H1 (cell line): ENCODE results near the gene NDEL1. TPM values are rescaled to one million over a fixed set of nuclear protein-coding genes. Genes with fewer than 3 reads are reported as not detected.
A peak's percentile ranks its signal among the peaks of the same experiment; 100 is the strongest.

Experiments
- CTCF ChIA-PET: fragments of 300-600 bp; sonication (Branson Sonifier 250); formaldehyde crosslinking; loops from one replicate; lab custom pipeline; 2021; ENCODE audit not compliant: partially characterized antibody; lab: Charles Lee
- POLR2A ChIA-PET: fragments of 300-600 bp; sonication (Branson Sonifier 250); formaldehyde crosslinking; loops from one replicate; lab custom pipeline; 2021; ENCODE audit warnings: inconsistent platforms; ENCODE audit not compliant: partially characterized antibody; lab: Charles Lee
- DNase-seq, 2 experiments: peaks; one replicate each; pipeline versions ENCODE4 v3.0.0 to v3.0.0-alpha.2; 2010 to 2022; ENCODE audit warnings: low spot score in 2 of 2, low read depth in 1 of 2, mixed read lengths in 1 of 2
- FAIRE-seq: peaks from 2 replicates; lab custom pipeline; 2011; peaks lifted over from hg19 to GRCh38; lab: Jason Lieb, UNC
- H2AFZ ChIP-seq: 2 replicates; pipeline ENCODE4 v1.8.1; 2012; ENCODE audit warnings: low read length, inconsistent platforms
- H2AK5ac ChIP-seq: 2 replicates; pipeline ENCODE4 v1.6.1; 2013; ENCODE audit warnings: low read depth, low read length
- H2BK120ac ChIP-seq: replicated peaks from 2 replicates; pipeline ENCODE3; 2013; ENCODE audit warnings: low read depth, low read length, inconsistent platforms
- H2BK12ac ChIP-seq: 2 replicates; pipeline ENCODE4 v1.6.1; 2013; ENCODE audit warnings: low read depth, low read length
- H2BK15ac ChIP-seq: 2 replicates; pipeline ENCODE4 v1.6.1; 2013; ENCODE audit warnings: low read length
- H2BK20ac ChIP-seq: 2 replicates; pipeline ENCODE4 v1.6.1; 2013; ENCODE audit warnings: low read length
- H2BK5ac ChIP-seq: 2 replicates; pipeline ENCODE4 v1.6.1; 2013; ENCODE audit warnings: low read depth, low read length
- H3K14ac ChIP-seq: 2 replicates; pipeline ENCODE4 v1.6.1; 2013; ENCODE audit warnings: inconsistent platforms; ENCODE audit not compliant: insufficient read length
- H3K18ac ChIP-seq: 2 replicates; pipeline ENCODE4 v1.6.1; 2013; ENCODE audit warnings: low read length; ENCODE audit errors: extremely low read depth
- H3K23ac ChIP-seq: 2 replicates; pipeline ENCODE4 v1.6.1; 2013; ENCODE audit warnings: inconsistent platforms; ENCODE audit not compliant: insufficient read length
- H3K23me2 ChIP-seq: 2 replicates; pipeline ENCODE4 v1.6.1; 2013; ENCODE audit warnings: low read depth, low read length
- H3K27ac ChIP-seq: 2 replicates; pipeline ENCODE4 v1.6.1; 2011; ENCODE audit warnings: low read depth, low read length, inconsistent platforms
- H3K27me3 ChIP-seq, 4 experiments: replicated peaks in 1 of 4; 1 replicate in 1 of 4; 2 replicates in 3 of 4; pipeline versions ENCODE4 v1.6.1 to v1.8.1; 2011 to 2013; ENCODE audit warnings: low read length in 3 of 4, mild to moderate bottlenecking in 3 of 4, inconsistent platforms in 2 of 4, mixed read lengths in 2 of 4, moderate library complexity in 1 of 4; ENCODE audit not compliant: control insufficient read depth in 3 of 4, insufficient read depth in 3 of 4; ENCODE audit errors: extremely low read depth in 1 of 4
- H3K36me3 ChIP-seq, 4 experiments: 2 replicates each; pipeline versions ENCODE4 v1.6.1 to v1.8.1; 2011 to 2013; ENCODE audit warnings: mild to moderate bottlenecking in 4 of 4, low read length in 3 of 4, moderate library complexity in 2 of 4, control low read depth in 1 of 4, inconsistent platforms in 1 of 4; ENCODE audit not compliant: insufficient read depth in 4 of 4, control insufficient read depth in 2 of 4
- H3K4ac ChIP-seq: replicated peaks from 2 replicates; pipeline ENCODE3; 2013; ENCODE audit warnings: low read length, low read depth, mixed read lengths, inconsistent platforms; ENCODE audit not compliant: insufficient read length
- H3K4me1 ChIP-seq, 4 experiments: replicated peaks in 1 of 4; 1 replicate in 1 of 4; 2 replicates in 3 of 4; pipeline versions ENCODE4 v1.6.1 to v1.8.1; 2011 to 2013; ENCODE audit warnings: low read length in 3 of 4, inconsistent platforms in 2 of 4, mixed read lengths in 1 of 4; ENCODE audit not compliant: insufficient read depth in 4 of 4, control insufficient read depth in 3 of 4
- H3K4me2 ChIP-seq, 2 experiments: 2 replicates each; pipeline versions ENCODE4 v1.6.1 to v1.8.1; 2011 to 2013; ENCODE audit warnings: low read depth in 2 of 2, low read length in 2 of 2, control low read depth in 1 of 2, inconsistent platforms in 1 of 2, mild to moderate bottlenecking in 1 of 2; ENCODE audit not compliant: insufficient read depth in 1 of 2
- H3K4me3 ChIP-seq, 4 experiments: fragments of 200-600, 300-600 bp in 1 of 4; sonication (generic), shearing (Covaris generic), sonication (Bioruptor Twin) in 1 of 4; 2 replicates each; pipeline versions ENCODE4 v1.5.1 to v1.8.1; 2011 to 2016; ENCODE audit warnings: low read length in 4 of 4, low read depth in 3 of 4, control low read depth in 2 of 4, inconsistent platforms in 2 of 4, mild to moderate bottlenecking in 2 of 4, mixed read lengths in 1 of 4, moderate library complexity in 1 of 4; ENCODE audit not compliant: insufficient read depth in 2 of 4; ENCODE audit errors: extremely low read depth in 1 of 4
- H3K56ac ChIP-seq: replicated peaks from 2 replicates; pipeline ENCODE3; 2013; ENCODE audit warnings: low read depth, mild to moderate bottlenecking, mixed read lengths, low read length, inconsistent platforms; ENCODE audit not compliant: insufficient read length
- H3K79me1 ChIP-seq: 2 replicates; pipeline ENCODE4 v1.6.1; 2013; ENCODE audit warnings: low read depth, low read length, control low read depth
- H3K79me2 ChIP-seq, 2 experiments: 2 replicates each; pipeline versions ENCODE4 v1.6.1 to v1.8.1; 2012 to 2013; ENCODE audit warnings: low read length in 2 of 2, mild to moderate bottlenecking in 2 of 2, inconsistent platforms in 1 of 2; ENCODE audit not compliant: insufficient read depth in 2 of 2, control insufficient read depth in 1 of 2
- H3K9ac ChIP-seq, 4 experiments: replicated peaks in 1 of 4; 1 replicate in 1 of 4; 2 replicates in 3 of 4; pipeline versions ENCODE4 v1.6.1 to v1.8.1; 2011 to 2013; ENCODE audit warnings: low read depth in 3 of 4, low read length in 3 of 4, control low read depth in 2 of 4, mild to moderate bottlenecking in 2 of 4, moderate library complexity in 2 of 4, inconsistent platforms in 1 of 4; ENCODE audit errors: extremely low read depth in 1 of 4
- H3K9me3 ChIP-seq, 2 experiments: 2 replicates each; pipeline versions ENCODE4 v1.6.1 to v1.8.1; 2012 to 2013; ENCODE audit warnings: mild to moderate bottlenecking in 2 of 2, moderate library complexity in 2 of 2, control low read depth in 1 of 2, inconsistent platforms in 1 of 2, low read depth in 1 of 2, low read length in 1 of 2, mixed read lengths in 1 of 2; ENCODE audit not compliant: insufficient read depth in 2 of 2
- H4K20me1 ChIP-seq, 2 experiments: replicated peaks in 1 of 2; 2 replicates each; pipeline versions ENCODE3 to v1.8.1; 2011 to 2013; ENCODE audit warnings: inconsistent platforms in 2 of 2, low read length in 2 of 2, mild to moderate bottlenecking in 1 of 2; ENCODE audit not compliant: insufficient read depth in 2 of 2, control insufficient read depth in 1 of 2
- H4K5ac ChIP-seq: 2 replicates; pipeline ENCODE4 v1.6.1; 2013; ENCODE audit warnings: low read length, low read depth, mixed read lengths, inconsistent platforms; ENCODE audit not compliant: insufficient read length
- H4K8ac ChIP-seq: 2 replicates; pipeline ENCODE4 v1.8.0; 2013; ENCODE audit warnings: mild to moderate bottlenecking, moderate library complexity, low read length, inconsistent platforms; ENCODE audit not compliant: insufficient read depth; ENCODE audit errors: extremely low read depth
- H4K91ac ChIP-seq: replicated peaks from 2 replicates; pipeline ENCODE3; 2013; ENCODE audit warnings: low read length, mixed read lengths, inconsistent platforms; ENCODE audit not compliant: insufficient read length
- CTBP2 ChIP-seq: IDR thresholded peaks from 2 replicates; pipeline ENCODE4 v1.7.0; 2011; ENCODE audit warnings: borderline replicate concordance, mild to moderate bottlenecking, moderate library complexity, mixed read lengths, low read length; ENCODE audit not compliant: insufficient read depth, insufficient read length
- HDAC2 ChIP-seq, 2 experiments: fragments of 300-600 bp in 1 of 2; sonication (generic) in 1 of 2; IDR thresholded peaks; 2 replicates each; pipeline ENCODE4 v1.6.1; 2011 to 2012; ENCODE audit warnings: low read depth in 2 of 2, low read length in 2 of 2, mild to moderate bottlenecking in 2 of 2, moderate library complexity in 2 of 2, borderline replicate concordance in 1 of 2, inconsistent platforms in 1 of 2
- HDAC6 ChIP-seq: IDR thresholded peaks from one replicate; pipeline ENCODE4 v1.7.1; 2012; ENCODE audit warnings: low read depth, mild to moderate bottlenecking, inconsistent platforms, low read length, moderate library complexity
- KDM5A ChIP-seq: fragments of 200-600 bp; IDR thresholded peaks from 2 replicates; pipeline ENCODE4 v1.7.1; 2012; ENCODE audit warnings: mild to moderate bottlenecking, low read length, inconsistent platforms, mixed read lengths
- RFX5 ChIP-seq: IDR thresholded peaks from 2 replicates; pipeline ENCODE4 v1.6.1; 2011; ENCODE audit warnings: low read depth, low read length, improper control_type of control experiment, borderline replicate concordance
- WGBS, 2 experiments: shearing (Covaris generic) in 1 of 2; methylation state at CpG; one replicate each; pipeline versions ENCODE4 v1.1.6 to v1.1.7; 2013 to 2015; ENCODE audit warnings: low lambda C conversion rate in 2 of 2, mixed read lengths in 2 of 2, inconsistent platforms in 1 of 2, low coverage in 1 of 2, missing lambda C conversion rate in 1 of 2; ENCODE audit not compliant: insufficient replicate concordance in 2 of 2, insufficient coverage in 1 of 2, insufficient read length in 1 of 2; ENCODE audit errors: extremely low coverage in 1 of 2, missing lambda C conversion rate in 1 of 2; 5-methylcytosine and 5-hydroxymethylcytosine counted together
- polyA plus RNA-seq, 7 experiments: library from polyadenylated mRNA; depleted of rRNA in 3 of 7; stranded (reverse) in 5 of 7; unstranded in 2 of 7; fragments of >200 nt in 5 of 7; fragments of 200-250 nt in 2 of 7; gene quantifications; 1 replicate in 5 of 7; 2 replicates in 1 of 7; 4 replicates in 1 of 7; pipeline versions ENCODE4 v1.2.1 to v1.2.3, GENCODE V29; 2011 to 2013; ENCODE audit warnings: missing spikeins in 2 of 7, mixed read lengths in 2 of 7
- total RNA-seq: library from RNA; stranded (reverse); fragmentation: NEBNext Ultra II Directional; extraction: Animal tissue kit (Norgen Biotek cat#: 25700); gene quantifications from 2 replicates; pipeline ENCODE4 v1.2.1, GENCODE V29; 2021

The NDEL1 gene
- total and polyA plus RNA-seq, 2 of the 8 experiments (the other 6 are each of a cell fraction or from before 2014, with no cell fraction given), result 31.1 to 32.9 TPM

- Histone ChIP-seq H2BK15ac (no peak overlapping the region), H3K23me2 (no peaks in the 10 kb centered on the region), H4K20me1 (no peaks in the 10 kb centered on the region), H2BK20ac (no peak overlapping the region), H4K5ac (no peak overlapping the region), H3K79me2 (no peaks in the 10 kb centered on the region), H3K9ac (no peak overlapping the region), H3K36me3 (no peaks in the 10 kb centered on the region)
- CTCF ChIA-PET, result interaction anchor here (0.7 to 3.5 kb wide), 21 partner anchors 9 to 393 kb away, joined by 3 to 21 read pairs (median 4); partner anchors contain the start of gene RNF222
- no peak for DNase-seq
- TF ChIP-seq HDAC2 (IDR thresholded peaks at IDR 0.05; ENCODE audit: borderline replicate concordance in 1 of 2, low read depth in 2 of 2, low read length in 2 of 2), result 0 out of 4 replicates have a peak, but pooled peaks of 1 of the 2 experiments have one; percentile 26
- no peak for TF ChIP-seq HDAC6
- TF ChIP-seq KDM5A, result no peak
- TF ChIP-seq CTBP2, result no peak
- no peak for TF ChIP-seq RFX5
- TF ChIP-seq, all 59 proteins: peak for 1
- Histone ChIP-seq H3K4me1 (peaks cover 0 to 10% (median 4%) of the 10 kb centered on the region in 4 experiments; a peak in 6 of 7 replicates), H3K27ac (no peak overlapping the region), H4K91ac (no peak overlapping the region), H3K79me1 (no peaks in the 10 kb centered on the region), H2BK12ac (no peak overlapping the region), H2AK5ac (no peak overlapping the region), H3K18ac (no peak overlapping the region), H3K14ac (no peak overlapping the region), H3K4me3 (no peak overlapping the region), H2BK120ac (no peak overlapping the region), H3K4me2 (0 out of 4 replicates have a peak overlapping the region, but pooled peaks of 1 of the 2 experiments have one; percentile 45), H3K27me3 (no peaks in the 10 kb centered on the region), H4K8ac (no peak overlapping the region; the same call in 1 of the 2 replicates), H3K23ac (no peak overlapping the region), H2AFZ (peak overlapping the region; percentile 87), H3K9me3 (no peaks in the 10 kb centered on the region), H2BK5ac (no peak overlapping the region), H3K56ac (no peak overlapping the region), H3K4ac (no peak overlapping the region)
- FAIRE-seq, result no peak
- 69% methylated on average over 1 of the region's 1 CpG; no CpG with 5 or more reads in 1 of the 2 experiments for WGBS, 2 experiments
- POLR2A ChIA-PET, result interaction anchor here (1.4 to 2.9 kb wide), 2 partner anchors 20 to 28 kb away, joined by 4 to 14 read pairs; partner anchors contain the start of gene RPL26
These were observed 24.8 kb upstream of the NDEL1 start for GRCh38 chr17:8410883-8411238.
